ENCODE data around the gene DESI2. TPM values are rescaled to one million over a fixed set of nuclear protein-coding genes. Genes with fewer than 3 reads are reported as not detected.
"Not testable (repeated sequence)": the region's sequence is repeated elsewhere in the genome, so short reads cannot be mapped to it uniquely, and the experiment has no call there.

The DESI2 gene
- total RNA-seq, 1 donor from 2014 or later, result 25.5 TPM

GRCh38 chr1:244659694-244660093 is 6.8 kb downstream of the DESI2 start:
- no peak for DNase-seq (ENCODE audit: extremely low spot score in 2 of 2)
- H3K4me3 ChIP-seq, result no peak overlapping the region
- intact Hi-C loops (cut with DNase I), result loop anchor here (5.0 kb wide), 1 partner anchor 202 kb away; no protein-coding TSS in a partner anchor
- no peaks in the 10 kb centered on the region for H3K36me3 ChIP-seq
- no peaks in the 10 kb centered on the region for H3K9me3 ChIP-seq
- H3K27ac ChIP-seq, result no peak overlapping the region
- H3K27me3 ChIP-seq, result no peaks in the 10 kb centered on the region
- TF ChIP-seq, protein P1, sequence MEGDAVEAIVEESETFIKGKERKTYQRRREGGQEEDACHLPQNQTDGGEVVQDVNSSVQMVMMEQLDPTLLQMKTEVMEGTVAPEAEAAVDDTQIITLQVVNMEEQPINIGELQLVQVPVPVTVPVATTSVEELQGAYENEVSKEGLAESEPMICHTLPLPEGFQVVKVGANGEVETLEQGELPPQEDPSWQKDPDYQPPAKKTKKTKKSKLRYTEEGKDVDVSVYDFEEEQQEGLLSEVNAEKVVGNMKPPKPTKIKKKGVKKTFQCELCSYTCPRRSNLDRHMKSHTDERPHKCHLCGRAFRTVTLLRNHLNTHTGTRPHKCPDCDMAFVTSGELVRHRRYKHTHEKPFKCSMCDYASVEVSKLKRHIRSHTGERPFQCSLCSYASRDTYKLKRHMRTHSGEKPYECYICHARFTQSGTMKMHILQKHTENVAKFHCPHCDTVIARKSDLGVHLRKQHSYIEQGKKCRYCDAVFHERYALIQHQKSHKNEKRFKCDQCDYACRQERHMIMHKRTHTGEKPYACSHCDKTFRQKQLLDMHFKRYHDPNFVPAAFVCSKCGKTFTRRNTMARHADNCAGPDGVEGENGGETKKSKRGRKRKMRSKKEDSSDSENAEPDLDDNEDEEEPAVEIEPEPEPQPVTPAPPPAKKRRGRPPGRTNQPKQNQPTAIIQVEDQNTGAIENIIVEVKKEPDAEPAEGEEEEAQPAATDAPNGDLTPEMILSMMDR (IDR thresholded peaks at IDR 0.05), result no peak
- no peak for TF ChIP-seq POLR2AphosphoS5 (IDR thresholded peaks at IDR 0.05; ENCODE audit: insufficient read depth in 1 of 2, low read depth in 1 of 2)
- TF ChIP-seq POLR2A (IDR thresholded peaks at IDR 0.05), result no peak
- peaks cover 26% of the 10 kb centered on the region for H3K4me1 ChIP-seq

DNA sequence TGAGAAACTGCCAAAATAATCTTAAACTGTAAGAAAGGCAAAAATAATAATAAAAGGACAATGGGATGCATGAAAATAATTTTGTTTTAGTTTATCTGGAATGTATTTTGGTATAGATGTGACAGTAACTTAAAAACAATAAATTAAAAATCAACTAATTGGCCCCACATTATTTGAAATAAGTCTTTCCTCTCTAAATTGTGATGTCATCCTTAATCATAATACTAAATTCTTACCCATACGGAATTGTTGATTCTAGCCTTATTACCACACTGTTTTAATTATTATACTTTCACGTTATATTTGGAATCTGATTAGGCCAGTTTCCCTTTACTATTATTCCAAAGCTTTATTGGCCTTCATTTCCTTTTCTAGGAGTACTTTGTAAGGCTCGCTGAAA is 7.7 kb downstream of the DESI2 start:
- peaks cover 23% of the 10 kb centered on the region for H3K4me1 ChIP-seq
- DNase-seq (ENCODE audit: extremely low spot score in 2 of 2), result no peak

DNA sequence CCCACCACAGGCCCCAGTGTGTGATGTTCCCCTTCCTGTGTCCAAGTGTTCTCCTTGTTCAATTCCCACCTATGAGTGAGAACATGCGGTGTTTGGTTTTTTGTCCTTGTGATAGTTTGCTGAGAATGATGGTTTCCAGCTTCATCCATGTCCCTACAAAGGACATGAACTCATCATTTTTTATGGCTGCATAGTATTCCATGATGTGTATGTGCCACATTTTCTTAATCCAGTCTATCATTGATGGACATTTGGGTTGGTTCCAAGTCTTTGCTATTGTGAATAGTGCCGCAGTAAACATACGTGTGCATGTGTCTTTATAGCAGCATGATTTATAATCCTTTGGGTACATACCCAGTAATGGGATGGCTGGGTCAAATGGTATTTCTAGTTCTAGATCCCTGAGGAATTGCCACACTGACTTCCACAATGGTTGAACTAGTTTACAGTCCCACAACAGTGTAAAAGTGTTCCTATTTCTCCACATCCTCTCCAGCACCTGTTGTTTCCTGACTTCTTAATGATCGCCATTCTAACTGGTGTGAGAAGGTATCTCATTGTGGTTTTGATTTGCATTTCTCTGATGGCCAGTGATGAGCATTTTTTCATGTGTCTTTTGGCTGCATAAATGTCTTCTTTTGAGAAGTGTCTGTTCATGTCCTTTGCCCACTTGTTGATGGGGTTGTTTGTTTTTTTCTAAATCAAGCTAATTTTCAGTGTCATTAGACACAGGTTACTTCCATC is 8.8 kb downstream of the DESI2 start:
- H3K4me3 ChIP-seq; H3K27ac ChIP-seq; H3K27me3 ChIP-seq; H3K9me3 ChIP-seq; DNase-seq (ENCODE audit: extremely low spot score in 2 of 2); intact Hi-C loops (cut with DNase I); H3K36me3 ChIP-seq: not testable (repeated sequence)
- peaks cover 19% of the 10 kb centered on the region for H3K4me1 ChIP-seq

More for the DNA sequence above, 7.7 kb downstream of the DESI2 start:
- H3K36me3 ChIP-seq, result no peaks in the 10 kb centered on the region
- no peak overlapping the region for H3K27ac ChIP-seq
- intact Hi-C loops (cut with DNase I), result no loop called here
- no peaks in the 10 kb centered on the region for H3K27me3 ChIP-seq
- no peak overlapping the region for H3K4me3 ChIP-seq
- TF ChIP-seq, protein P1 (IDR thresholded peaks at IDR 0.05), result no peak
- TF ChIP-seq POLR2AphosphoS5 (IDR thresholded peaks at IDR 0.05; ENCODE audit: insufficient read depth in 1 of 2, low read depth in 1 of 2) (no peak), POLR2A (IDR thresholded peaks at IDR 0.05) (no peak)
- no peaks in the 10 kb centered on the region for H3K9me3 ChIP-seq

DNA sequence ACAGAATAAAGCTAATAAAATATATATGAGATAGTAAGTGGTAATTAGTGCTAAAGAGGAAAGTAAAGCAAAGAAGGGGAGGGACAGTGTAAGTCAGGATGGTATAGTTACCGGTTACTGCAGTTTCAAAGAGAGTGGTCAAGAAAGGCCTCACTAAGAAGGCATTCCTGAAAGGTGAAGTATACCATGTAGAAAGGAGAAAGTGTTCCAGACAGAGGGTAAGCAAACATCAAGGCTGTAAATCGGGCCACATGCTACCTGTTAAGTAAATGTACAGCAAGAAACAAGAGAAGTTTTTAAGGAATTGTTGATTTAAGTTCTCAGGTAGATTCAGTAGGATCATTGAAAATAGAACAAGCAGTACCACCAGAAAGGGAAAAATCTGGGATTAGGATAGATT is 9.7 kb downstream of the DESI2 start:
- intact Hi-C loops (cut with DNase I), result no loop called here
- Histone ChIP-seq H3K27ac (no peak overlapping the region), H3K27me3 (no peaks in the 10 kb centered on the region), H3K36me3 (no peaks in the 10 kb centered on the region), H3K9me3 (no peaks in the 10 kb centered on the region), H3K4me3 (no peak overlapping the region), H3K4me1 (peaks cover 22% of the 10 kb centered on the region)
- no peak for TF ChIP-seq POLR2A (IDR thresholded peaks at IDR 0.05)
- TF ChIP-seq, protein P1 (IDR thresholded peaks at IDR 0.05), result no peak
- no peak for TF ChIP-seq POLR2AphosphoS5 (IDR thresholded peaks at IDR 0.05; ENCODE audit: insufficient read depth in 1 of 2, low read depth in 1 of 2)
- DNase-seq (ENCODE audit: extremely low spot score in 2 of 2), result no peak

GRCh38 chr1:244664353-244664752 is 11.4 kb downstream of the DESI2 start:
- no peak for DNase-seq (ENCODE audit: extremely low spot score in 2 of 2)
- H3K9me3 ChIP-seq, result no peaks in the 10 kb centered on the region
- TF ChIP-seq POLR2AphosphoS5 (IDR thresholded peaks at IDR 0.05; ENCODE audit: insufficient read depth in 1 of 2, low read depth in 1 of 2), result no peak
- no peak for TF ChIP-seq POLR2A (IDR thresholded peaks at IDR 0.05)
- TF ChIP-seq, protein P1 (IDR thresholded peaks at IDR 0.05), result no peak
- no peak overlapping the region for H3K4me3 ChIP-seq
- no peaks in the 10 kb centered on the region for H3K27me3 ChIP-seq
- H3K4me1 ChIP-seq, result peaks cover 15% of the 10 kb centered on the region
- H3K36me3 ChIP-seq, result no peaks in the 10 kb centered on the region
- intact Hi-C loops (cut with DNase I), result no loop called here
- no peak overlapping the region for H3K27ac ChIP-seq
